ENCODE results near the gene RAB31. TPM values are rescaled to one million over a fixed set of nuclear protein-coding genes. Genes with fewer than 3 reads are reported as not detected.
A peak's percentile ranks its signal among the peaks of the same experiment; 100 is the strongest.

Gene RAB31
- polyA plus RNA-seq, 2 of the 4 experiments (the other 2 are of a cell fraction), result 16.9 to 46.3 TPM

DNA sequence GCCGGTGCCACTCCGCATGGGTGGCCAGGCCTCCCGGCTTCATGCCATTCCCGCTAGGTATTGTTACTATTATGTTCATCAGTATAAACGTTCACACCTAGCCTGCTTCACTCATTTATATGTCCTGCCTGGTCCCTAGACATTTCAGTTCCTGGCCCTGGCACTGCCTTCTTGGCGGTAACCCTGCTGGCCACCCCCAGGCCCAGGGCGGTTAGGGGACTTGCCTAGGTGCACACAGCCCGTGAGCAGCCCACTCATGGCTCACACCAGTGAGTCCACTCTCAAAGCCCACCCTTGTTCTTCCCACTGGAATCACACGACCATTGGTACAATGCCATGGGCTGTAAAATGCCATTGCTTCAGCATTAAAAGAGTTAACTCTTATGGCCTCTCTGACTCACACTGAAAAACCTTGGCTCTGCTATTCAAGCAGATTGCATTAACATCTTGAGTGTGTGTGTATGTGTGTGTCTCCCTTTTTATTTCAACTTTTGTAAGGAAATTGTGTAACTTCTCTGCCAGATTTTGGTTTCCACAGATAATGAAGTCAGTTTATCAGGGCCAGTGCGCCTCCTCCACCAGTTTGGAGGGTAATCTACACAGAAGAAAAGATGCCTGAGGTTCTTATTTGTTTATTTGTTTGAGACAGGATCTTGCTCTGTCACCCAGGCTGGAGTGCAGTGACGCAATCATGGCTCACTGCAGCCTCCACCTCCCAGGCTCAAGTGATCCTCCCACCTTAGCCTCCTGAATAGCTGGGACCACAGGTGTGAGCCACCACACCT lies 74.2 kb downstream of the RAB31 start:
- ChIA-PET CTCF (interaction anchor here (0.9 to 1.5 kb wide), 4 partner anchors 10 to 169 kb away, joined by 3 to 4 read pairs (median 3); no protein-coding TSS in a partner anchor), POLR2A (no interaction called here)
- Histone ChIP-seq H3K9me3 (peaks cover 7% of the 10 kb centered on the region; the same call in 2 of the 3 replicates), H3K4me3 (no peak overlapping the region), H3K27ac (peak overlapping the region; percentile 75 to 88), H3K4me2 (peak overlapping the region; percentile 40), H3K4me1 (peaks cover 41% of the 10 kb centered on the region)
- ATAC-seq (peak; percentile 91), FAIRE-seq (no peak), DNase-seq (ENCODE audit: low read depth in 1 of 2, low spot score in 1 of 2) (peak; percentile 23 to 88)
- 64% methylated on average over 10 of the region's 11 CpGs for WGBS (ENCODE audit: missing lambda C conversion rate)
- TF ChIP-seq FOSB (CRISPR knock-in tag; IDR thresholded peaks at IDR 0.05) (no peak), RFX5 (IDR thresholded peaks at IDR 0.05) (no peak), PHF8 (IDR thresholded peaks at IDR 0.05; ENCODE audit: borderline replicate concordance, low read depth) (no peak), BCL3 (IDR thresholded peaks at IDR 0.05) (peak; percentile 74; the same call in 1 of the 3 replicates), SMC3 (IDR thresholded peaks at IDR 0.05) (peak; percentile 49; the same call in 2 of the 3 replicates), JUN (IDR thresholded peaks at IDR 0.05) (peak; percentile 74 to 80; a peak in 3 of 5 replicates), POLR2A (IDR thresholded peaks at IDR 0.05; ENCODE audit: low read length) (no peak), EHMT2 (IDR thresholded peaks at IDR 0.05; ENCODE audit: low read depth) (no peak), REST (IDR thresholded peaks at IDR 0.05) (no peak), NFE2L2 (conservative IDR thresholded peaks at IDR 0.05; ENCODE audit: low read length) (no peak), CHD4 (IDR thresholded peaks at IDR 0.05; ENCODE audit: borderline replicate concordance) (no peak), EP300 (IDR thresholded peaks at IDR 0.05) (peak; percentile 83; a peak in 4 of 5 replicates), ZSCAN20 (CRISPR knock-in tag; IDR thresholded peaks at IDR 0.05) (no peak), ZC3H11A (IDR thresholded peaks at IDR 0.05) (no peak), JUNB (IDR thresholded peaks at IDR 0.05) (peak; percentile 88), PBX3 (IDR thresholded peaks at IDR 0.05) (no peak), ZNF302 (CRISPR knock-in tag; IDR thresholded peaks at IDR 0.05) (no peak), HDAC2 (IDR thresholded peaks at IDR 0.05) (no peak), NPAS2 (CRISPR knock-in tag; IDR thresholded peaks at IDR 0.05; ENCODE audit: borderline replicate concordance) (no peak), CBX2 (IDR thresholded peaks at IDR 0.05; ENCODE audit: borderline replicate concordance, low read depth) (no peak), TP53 (CRISPR knock-in tag; IDR thresholded peaks at IDR 0.05) (no peak), KDM5A (IDR thresholded peaks at IDR 0.05) (no peak), HOXB5 (CRISPR knock-in tag; IDR thresholded peaks at IDR 0.05) (no peak), HOXB13 (CRISPR knock-in tag; IDR thresholded peaks at IDR 0.05; ENCODE audit: low read depth) (no peak), MAX (IDR thresholded peaks at IDR 0.05) (peak; percentile 46; the same call in 1 of the 2 replicates), HOXA7 (CRISPR knock-in tag; IDR thresholded peaks at IDR 0.05) (no peak)
- TF ChIP-seq, protein P1, sequence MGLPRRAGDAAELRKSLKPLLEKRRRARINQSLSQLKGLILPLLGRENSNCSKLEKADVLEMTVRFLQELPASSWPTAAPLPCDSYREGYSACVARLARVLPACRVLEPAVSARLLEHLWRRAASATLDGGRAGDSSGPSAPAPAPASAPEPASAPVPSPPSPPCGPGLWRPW (IDR thresholded peaks at IDR 0.05), result no peak; the same call in none of the 2 replicates
- TF ChIP-seq, protein P2, sequence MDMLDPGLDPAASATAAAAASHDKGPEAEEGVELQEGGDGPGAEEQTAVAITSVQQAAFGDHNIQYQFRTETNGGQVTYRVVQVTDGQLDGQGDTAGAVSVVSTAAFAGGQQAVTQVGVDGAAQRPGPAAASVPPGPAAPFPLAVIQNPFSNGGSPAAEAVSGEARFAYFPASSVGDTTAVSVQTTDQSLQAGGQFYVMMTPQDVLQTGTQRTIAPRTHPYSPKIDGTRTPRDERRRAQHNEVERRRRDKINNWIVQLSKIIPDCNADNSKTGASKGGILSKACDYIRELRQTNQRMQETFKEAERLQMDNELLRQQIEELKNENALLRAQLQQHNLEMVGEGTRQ (IDR thresholded peaks at IDR 0.05), result no peak
- TF ChIP-seq, protein P3, sequence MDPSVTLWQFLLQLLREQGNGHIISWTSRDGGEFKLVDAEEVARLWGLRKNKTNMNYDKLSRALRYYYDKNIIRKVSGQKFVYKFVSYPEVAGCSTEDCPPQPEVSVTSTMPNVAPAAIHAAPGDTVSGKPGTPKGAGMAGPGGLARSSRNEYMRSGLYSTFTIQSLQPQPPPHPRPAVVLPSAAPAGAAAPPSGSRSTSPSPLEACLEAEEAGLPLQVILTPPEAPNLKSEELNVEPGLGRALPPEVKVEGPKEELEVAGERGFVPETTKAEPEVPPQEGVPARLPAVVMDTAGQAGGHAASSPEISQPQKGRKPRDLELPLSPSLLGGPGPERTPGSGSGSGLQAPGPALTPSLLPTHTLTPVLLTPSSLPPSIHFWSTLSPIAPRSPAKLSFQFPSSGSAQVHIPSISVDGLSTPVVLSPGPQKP (IDR thresholded peaks at IDR 0.05; ENCODE audit: low read depth, low read length), result no peak
- TF ChIP-seq, protein P4, sequence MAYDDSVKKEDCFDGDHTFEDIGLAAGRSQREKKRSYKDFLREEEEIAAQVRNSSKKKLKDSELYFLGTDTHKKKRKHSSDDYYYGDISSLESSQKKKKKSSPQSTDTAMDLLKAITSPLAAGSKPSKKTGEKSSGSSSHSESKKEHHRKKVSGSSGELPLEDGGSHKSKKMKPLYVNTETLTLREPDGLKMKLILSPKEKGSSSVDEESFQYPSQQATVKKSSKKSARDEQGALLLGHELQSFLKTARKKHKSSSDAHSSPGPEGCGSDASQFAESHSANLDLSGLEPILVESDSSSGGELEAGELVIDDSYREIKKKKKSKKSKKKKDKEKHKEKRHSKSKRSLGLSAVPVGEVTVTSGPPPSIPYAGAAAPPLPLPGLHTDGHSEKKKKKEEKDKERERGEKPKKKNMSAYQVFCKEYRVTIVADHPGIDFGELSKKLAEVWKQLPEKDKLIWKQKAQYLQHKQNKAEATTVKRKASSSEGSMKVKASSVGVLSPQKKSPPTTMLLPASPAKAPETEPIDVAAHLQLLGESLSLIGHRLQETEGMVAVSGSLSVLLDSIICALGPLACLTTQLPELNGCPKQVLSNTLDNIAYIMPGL (CRISPR knock-in tag; IDR thresholded peaks at IDR 0.05; ENCODE audit: borderline replicate concordance), result no peak

Data from A549 (cell line).